ENCODE results near the gene UBE2E2.

Gene UBE2E2

DNA sequence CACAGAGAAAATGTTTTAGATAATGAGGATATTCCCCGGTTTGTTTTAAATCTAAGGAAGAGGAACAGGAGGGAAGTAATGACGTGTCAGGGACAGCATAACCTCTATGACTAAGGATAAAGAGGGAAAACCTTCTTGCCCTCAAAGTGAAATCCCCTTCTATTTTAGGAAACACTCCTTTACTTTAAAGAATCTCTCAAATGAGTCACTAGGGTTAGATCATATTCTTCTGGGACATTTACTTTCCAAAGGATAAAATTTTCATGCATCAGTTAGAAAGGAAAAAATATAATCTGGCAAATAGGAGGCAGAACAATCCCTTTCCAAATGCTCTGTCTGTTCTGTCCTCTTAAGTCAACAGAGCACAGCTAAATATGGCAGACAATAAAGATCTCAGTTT, 43.2 kb upstream of the UBE2E2 start:
- Histone ChIP-seq H3K79me2 (ENCODE audit: insufficient read depth, low read length) (no peaks in the 10 kb centered on the region), H3K27ac (ENCODE audit: low read depth, low read length, poor library complexity, severe bottlenecking) (no peak overlapping the region), H3K9me2 (ENCODE audit: low read depth, low read length) (no peaks in the 10 kb centered on the region), H3K27me3 (ENCODE audit: insufficient read depth, low read length) (no peaks in the 10 kb centered on the region), H3K4me1 (ENCODE audit: insufficient read depth, low read length, severe bottlenecking) (peaks cover 7% of the 10 kb centered on the region), H3K9me3 (ENCODE audit: low read length) (0 out of 2 replicates have a peak, but pooled peaks cover 5% of the 10 kb centered on the region), H3F3A (ENCODE audit: insufficient read depth, low read length) (no peaks in the 10 kb centered on the region), H3K36me3 (ENCODE audit: insufficient read depth, low read length) (no peaks in the 10 kb centered on the region), H3K9ac (ENCODE audit: low read length) (no peak overlapping the region), H4K20me1 (ENCODE audit: insufficient read depth, low read length) (no peaks in the 10 kb centered on the region), H3K4me3 (ENCODE audit: low read depth, low read length, poor library complexity, severe bottlenecking) (no peak overlapping the region), H2AFZ (ENCODE audit: low read length) (no peak overlapping the region), H3K4me2 (ENCODE audit: low read length) (no peak overlapping the region)
- TF ChIP-seq, protein P1, sequence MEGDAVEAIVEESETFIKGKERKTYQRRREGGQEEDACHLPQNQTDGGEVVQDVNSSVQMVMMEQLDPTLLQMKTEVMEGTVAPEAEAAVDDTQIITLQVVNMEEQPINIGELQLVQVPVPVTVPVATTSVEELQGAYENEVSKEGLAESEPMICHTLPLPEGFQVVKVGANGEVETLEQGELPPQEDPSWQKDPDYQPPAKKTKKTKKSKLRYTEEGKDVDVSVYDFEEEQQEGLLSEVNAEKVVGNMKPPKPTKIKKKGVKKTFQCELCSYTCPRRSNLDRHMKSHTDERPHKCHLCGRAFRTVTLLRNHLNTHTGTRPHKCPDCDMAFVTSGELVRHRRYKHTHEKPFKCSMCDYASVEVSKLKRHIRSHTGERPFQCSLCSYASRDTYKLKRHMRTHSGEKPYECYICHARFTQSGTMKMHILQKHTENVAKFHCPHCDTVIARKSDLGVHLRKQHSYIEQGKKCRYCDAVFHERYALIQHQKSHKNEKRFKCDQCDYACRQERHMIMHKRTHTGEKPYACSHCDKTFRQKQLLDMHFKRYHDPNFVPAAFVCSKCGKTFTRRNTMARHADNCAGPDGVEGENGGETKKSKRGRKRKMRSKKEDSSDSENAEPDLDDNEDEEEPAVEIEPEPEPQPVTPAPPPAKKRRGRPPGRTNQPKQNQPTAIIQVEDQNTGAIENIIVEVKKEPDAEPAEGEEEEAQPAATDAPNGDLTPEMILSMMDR (IDR thresholded peaks at IDR 0.05; ENCODE audit: low read length): no peak
- TF ChIP-seq EZH2 (IDR thresholded peaks at IDR 0.05; ENCODE audit: borderline replicate concordance, low read length): no peak

DNA sequence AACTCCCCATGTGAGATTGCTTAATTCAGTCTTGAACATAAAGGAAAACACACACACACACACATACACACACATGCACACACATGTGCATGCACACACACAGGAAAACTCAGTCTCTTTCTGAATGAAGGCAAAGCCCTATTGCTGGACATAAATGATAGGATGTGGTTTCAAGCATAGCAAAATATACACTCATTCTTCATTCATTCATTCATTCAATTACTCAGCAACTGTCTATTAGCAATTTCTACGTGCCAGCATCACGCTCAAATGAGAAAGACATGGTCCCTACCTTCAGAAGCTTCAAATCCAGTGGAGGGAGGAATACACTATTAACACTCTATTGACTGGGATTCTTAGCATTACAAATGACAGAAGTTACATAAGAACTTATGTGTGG, 41.8 kb upstream of the UBE2E2 start:
- Histone ChIP-seq H4K20me1 (ENCODE audit: insufficient read depth, low read length) (no peaks in the 10 kb centered on the region), H3K79me2 (ENCODE audit: insufficient read depth, low read length) (no peaks in the 10 kb centered on the region), H3K9me2 (ENCODE audit: low read depth, low read length) (no peaks in the 10 kb centered on the region), H3K36me3 (ENCODE audit: insufficient read depth, low read length) (no peaks in the 10 kb centered on the region), H3K27me3 (ENCODE audit: insufficient read depth, low read length) (no peaks in the 10 kb centered on the region), H2AFZ (ENCODE audit: low read length) (no peak overlapping the region), H3K4me3 (ENCODE audit: low read depth, low read length, poor library complexity, severe bottlenecking) (no peak overlapping the region), H3K9ac (ENCODE audit: low read length) (no peak overlapping the region), H3K9me3 (ENCODE audit: low read length) (no peaks in the 10 kb centered on the region), H3K4me1 (ENCODE audit: insufficient read depth, low read length, severe bottlenecking) (peaks cover 7% of the 10 kb centered on the region), H3F3A (ENCODE audit: insufficient read depth, low read length) (no peaks in the 10 kb centered on the region), H3K27ac (ENCODE audit: low read depth, low read length, poor library complexity, severe bottlenecking) (no peak overlapping the region), H3K4me2 (ENCODE audit: low read length) (no peak overlapping the region)
- no peak for TF ChIP-seq EZH2 (IDR thresholded peaks at IDR 0.05; ENCODE audit: borderline replicate concordance, low read length)
- TF ChIP-seq, protein P1 (IDR thresholded peaks at IDR 0.05; ENCODE audit: low read length): no peak

DNA sequence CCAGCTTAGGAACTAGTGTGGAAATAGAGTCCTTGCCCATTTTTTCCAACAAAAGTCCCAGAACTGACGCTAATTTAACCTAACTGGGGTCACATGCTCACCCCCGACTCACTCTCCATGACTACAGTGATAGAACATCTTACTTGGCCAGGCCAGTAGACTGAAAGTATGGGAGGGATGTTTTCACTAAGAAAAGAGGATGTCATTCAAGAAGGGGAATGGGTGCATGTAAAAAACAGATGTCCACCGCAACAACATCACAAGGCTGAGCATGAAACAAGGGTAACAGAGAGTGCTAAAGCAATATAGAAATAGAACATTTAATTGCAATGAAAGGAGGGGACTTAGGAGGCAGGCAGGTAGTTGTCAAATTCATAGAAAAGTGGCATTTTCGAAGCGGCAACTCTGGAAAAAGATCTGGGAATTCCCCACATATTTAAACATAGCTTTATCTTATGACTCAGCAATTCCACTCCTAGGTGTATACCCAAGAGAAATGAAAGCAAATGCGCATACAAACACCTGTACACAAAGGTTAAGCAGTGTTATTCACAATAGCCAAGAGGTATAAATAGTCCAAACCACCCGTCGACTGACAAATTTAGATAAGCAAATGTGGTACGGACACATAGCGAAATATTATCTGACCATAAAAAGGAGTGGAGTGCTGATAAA, 41.1 kb upstream of the UBE2E2 start:
- Histone ChIP-seq H3K79me2 (ENCODE audit: insufficient read depth, low read length) (no peaks in the 10 kb centered on the region), H3K9ac (ENCODE audit: low read length) (no peak overlapping the region), H4K20me1 (ENCODE audit: insufficient read depth, low read length) (no peaks in the 10 kb centered on the region), H3F3A (ENCODE audit: insufficient read depth, low read length) (no peaks in the 10 kb centered on the region), H3K36me3 (ENCODE audit: insufficient read depth, low read length) (no peaks in the 10 kb centered on the region), H3K4me1 (ENCODE audit: insufficient read depth, low read length, severe bottlenecking) (peaks cover 7% of the 10 kb centered on the region), H2AFZ (ENCODE audit: low read length) (no peak overlapping the region), H3K4me3 (ENCODE audit: low read depth, low read length, poor library complexity, severe bottlenecking) (no peak overlapping the region), H3K4me2 (ENCODE audit: low read length) (no peak overlapping the region), H3K27me3 (ENCODE audit: insufficient read depth, low read length) (no peaks in the 10 kb centered on the region), H3K9me2 (ENCODE audit: low read depth, low read length) (no peaks in the 10 kb centered on the region), H3K27ac (ENCODE audit: low read depth, low read length, poor library complexity, severe bottlenecking) (no peak overlapping the region), H3K9me3 (ENCODE audit: low read length) (no peaks in the 10 kb centered on the region)
- TF ChIP-seq, protein P1 (IDR thresholded peaks at IDR 0.05; ENCODE audit: low read length): no peak
- no peak for TF ChIP-seq EZH2 (IDR thresholded peaks at IDR 0.05; ENCODE audit: borderline replicate concordance, low read length)
